Activated CD8-positive, alpha-beta T cell treated with anti-CD3 and anti-CD28 coated beads for 36 hours (primary cell): ENCODE measurements around the gene DSE. TPM values are rescaled to one million over a fixed set of nuclear protein-coding genes. Genes with fewer than 3 reads are reported as not detected.

Experiments used
- ATAC-seq: fragments of 200-7000 bp; cut with Tn5 transposase; one replicate; pipeline ENCODE4 v1.10.0; 2021; ENCODE audit warnings: mild to moderate bottlenecking, moderate library complexity
- CTCF ChIA-PET: fragments of 350-600 bp; sonication (Branson Sonifier 250); formaldehyde crosslinking; loops from one replicate; lab custom pipeline; 2021; ENCODE audit warnings: antibody characterized with exemption; lab: Charles Lee
- POLR2A ChIA-PET: fragments of 350-600 bp; sonication (Branson Sonifier 250); formaldehyde crosslinking; loops from one replicate; lab custom pipeline; 2021; ENCODE audit warnings: antibody characterized with exemption; lab: Charles Lee
- DNase-seq: peaks from one replicate; pipeline ENCODE4 v3.0.0-alpha.2; 2020
- H3K27ac Mint-ChIP-seq: one replicate; pipeline ENCODE4 v1.8.0; 2021; ENCODE audit warnings: mild to moderate bottlenecking, mixed read lengths
- H3K27me3 Mint-ChIP-seq: one replicate; pipeline ENCODE4 v1.8.0; 2021; ENCODE audit warnings: mixed read lengths
- H3K36me3 Mint-ChIP-seq: one replicate; pipeline ENCODE4 v1.8.0; 2021; ENCODE audit warnings: low read depth, mixed read lengths
- H3K4me1 Mint-ChIP-seq: one replicate; pipeline ENCODE4 v1.8.0; 2021; ENCODE audit warnings: low read depth, mixed read lengths
- H3K4me3 Mint-ChIP-seq: one replicate; pipeline ENCODE4 v1.8.0; 2021; ENCODE audit warnings: mild to moderate bottlenecking, moderate library complexity, mixed read lengths
- H3K9me3 Mint-ChIP-seq: one replicate; pipeline ENCODE4 v1.8.0; 2021; ENCODE audit warnings: mixed read lengths
- CTCF ChIP-seq: fragments of 200-600 bp; IDR thresholded peaks from one replicate; pipeline ENCODE4 v1.8.0; 2022; ENCODE audit warnings: antibody characterized with exemption, mild to moderate bottlenecking
- intact Hi-C: fragments of 100-400 bp; cut with micrococcal nuclease; formaldehyde crosslinking; loops from one replicate; pipeline ENCODE4 v1.10.0; 2022
- total RNA-seq, 2 experiments: library from RNA; stranded (reverse); gene quantifications; one replicate each; pipeline ENCODE4 v1.2.3, GENCODE V29; 2021

DSE gene
- total RNA-seq, 2 experiments from 2014 or later: 5.3 to 5.4 TPM

- H3K36me3 Mint-ChIP-seq: no peaks in the 10 kb centered on the region
- ATAC-seq: no peak
- POLR2A ChIA-PET: no interaction called here
- H3K4me1 Mint-ChIP-seq: peaks cover 10% of the 10 kb centered on the region
- TF ChIP-seq CTCF: no peak
- no peaks in the 10 kb centered on the region for H3K9me3 Mint-ChIP-seq
- CTCF ChIA-PET: no interaction called here
- H3K27me3 Mint-ChIP-seq: peaks cover 14% of the 10 kb centered on the region
- no peak for DNase-seq
- intact Hi-C loops: loop anchor here (5.0 kb wide), 1 partner anchor 92 kb away; the partner anchor contains the start of gene TSPYL1
- H3K27ac Mint-ChIP-seq: no peak overlapping the region
- peak overlapping the region; percentile 73 for H3K4me3 Mint-ChIP-seq
Observed at GRCh38 chr6:116369540-116369939, 1.2 kb upstream of the DSE start.

GRCh38 chr6:116369964-116370759 is 585 bp upstream of the DSE start:
- H3K36me3 Mint-ChIP-seq: no peaks in the 10 kb centered on the region
- H3K4me1 Mint-ChIP-seq: peaks cover 10% of the 10 kb centered on the region
- no peaks in the 10 kb centered on the region for H3K9me3 Mint-ChIP-seq
- H3K27ac Mint-ChIP-seq: peak overlapping the region; percentile 46
- POLR2A ChIA-PET: interaction anchor here (1.6 kb wide), 1 partner anchor 8 kb away, joined by 4 read pairs; no protein-coding TSS in a partner anchor
- no peak for TF ChIP-seq CTCF
- intact Hi-C loops: loop anchor here (5.0 kb wide), 1 partner anchor 93 kb away; the partner anchor contains the start of gene TSPYL1
- peak overlapping the region; percentile 73 for H3K4me3 Mint-ChIP-seq
- peak; percentile 18 for DNase-seq
- ATAC-seq: peak; percentile 52
- CTCF ChIA-PET: no interaction called here
- peaks cover 14% of the 10 kb centered on the region for H3K27me3 Mint-ChIP-seq

DNA sequence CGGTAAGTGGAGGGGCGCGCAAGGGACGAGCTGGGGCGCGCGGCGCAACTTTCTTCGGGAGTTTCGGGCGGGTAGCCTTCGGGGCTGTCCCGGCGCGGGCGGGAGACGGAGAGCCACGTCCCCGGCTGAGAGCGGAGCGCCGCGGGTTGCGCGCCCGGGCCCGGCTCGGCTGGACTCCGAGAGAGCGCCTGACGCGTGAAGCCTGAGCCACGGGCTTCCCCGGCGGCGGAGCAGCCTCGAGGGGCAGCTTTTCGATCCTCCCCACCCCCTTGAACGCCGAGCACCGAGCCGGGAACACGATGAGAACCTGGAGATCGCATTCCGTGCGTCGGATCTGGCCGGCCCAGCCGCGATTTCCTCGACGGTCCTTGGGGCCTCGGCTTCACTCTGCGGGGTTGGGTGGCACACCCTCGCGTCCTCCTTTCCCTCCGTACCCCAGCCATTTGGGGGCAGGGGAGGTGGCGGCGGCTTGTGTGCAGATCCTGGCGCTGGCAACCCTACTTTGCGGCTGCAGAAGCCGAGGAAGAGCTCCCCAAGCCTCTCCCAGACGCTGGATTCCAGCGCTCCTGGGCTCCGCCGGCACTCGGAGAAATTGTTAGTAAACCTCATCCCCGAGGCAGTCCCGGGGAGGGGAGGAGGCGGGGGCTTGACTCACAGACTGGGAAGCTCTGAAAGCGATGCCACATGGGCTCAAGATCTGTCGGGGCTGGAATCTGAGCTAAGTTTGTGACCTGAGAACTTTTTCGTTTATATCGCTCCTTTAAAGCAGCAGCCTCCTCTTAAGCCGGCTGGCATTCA is 572 bp downstream of the DSE start:
- Mint-ChIP-seq H3K27ac (no peak overlapping the region), H3K27me3 (peaks cover 18% of the 10 kb centered on the region), H3K36me3 (no peaks in the 10 kb centered on the region), H3K4me3 (peak overlapping the region; percentile 73), H3K4me1 (peaks cover 10% of the 10 kb centered on the region), H3K9me3 (no peaks in the 10 kb centered on the region)
- TF ChIP-seq CTCF: no peak
- ATAC-seq (peak; percentile 56), DNase-seq (peak; percentile 40)
- POLR2A ChIA-PET: interaction anchor here (1.0 to 1.6 kb wide), 2 partner anchors 9 to 21 kb away, joined by 3 to 4 read pairs; no protein-coding TSS in a partner anchor
- CTCF ChIA-PET: interaction anchor here (1.2 to 1.3 kb wide), 3 partner anchors 11 to 83 kb away, joined by 3 to 6 read pairs (median 3); no protein-coding TSS in a partner anchor
- intact Hi-C loops: no loop called here

DNA sequence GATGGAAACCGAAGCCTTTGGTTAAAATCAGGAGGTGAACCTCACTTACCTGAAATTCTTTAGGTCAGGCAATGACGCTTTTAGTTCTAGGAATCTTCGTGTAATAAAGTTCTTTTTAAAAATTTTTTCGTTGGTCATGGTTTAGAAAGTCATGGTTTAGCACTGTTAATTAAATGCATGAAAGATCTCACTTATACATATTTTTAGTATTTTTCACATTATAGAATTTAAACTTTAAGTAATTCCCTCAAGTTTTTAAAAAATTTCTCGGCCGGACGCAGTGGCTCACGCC is 1.1 kb downstream of the DSE start:
- no peak overlapping the region for H3K27ac Mint-ChIP-seq
- intact Hi-C loops: no loop called here
- no peaks in the 10 kb centered on the region for H3K36me3 Mint-ChIP-seq
- no peak for TF ChIP-seq CTCF
- peaks cover 19% of the 10 kb centered on the region for H3K27me3 Mint-ChIP-seq
- H3K9me3 Mint-ChIP-seq: no peaks in the 10 kb centered on the region
- POLR2A ChIA-PET: interaction anchor here (1.0 to 1.6 kb wide), 2 partner anchors 10 to 21 kb away, joined by 3 to 4 read pairs; no protein-coding TSS in a partner anchor
- CTCF ChIA-PET: interaction anchor here (1.2 to 1.3 kb wide), 3 partner anchors 12 to 84 kb away, joined by 3 to 6 read pairs (median 3); no protein-coding TSS in a partner anchor
- H3K4me1 Mint-ChIP-seq: peaks cover 10% of the 10 kb centered on the region
- peak overlapping the region; percentile 73 for H3K4me3 Mint-ChIP-seq
- no peak for ATAC-seq
- no peak for DNase-seq
